T-helper 1 cell (primary cell): ENCODE measurements around the gene PES1.
"Not testable (repeated sequence)": the region's sequence is repeated elsewhere in the genome, so short reads cannot be mapped to it uniquely, and the experiment has no call there.

Experiments
- DNase-seq, 5 donors: peaks; one replicate each; pipeline ENCODE4 v3.0.0-alpha.2; 2012 to 2020

PES1 gene

DNA sequence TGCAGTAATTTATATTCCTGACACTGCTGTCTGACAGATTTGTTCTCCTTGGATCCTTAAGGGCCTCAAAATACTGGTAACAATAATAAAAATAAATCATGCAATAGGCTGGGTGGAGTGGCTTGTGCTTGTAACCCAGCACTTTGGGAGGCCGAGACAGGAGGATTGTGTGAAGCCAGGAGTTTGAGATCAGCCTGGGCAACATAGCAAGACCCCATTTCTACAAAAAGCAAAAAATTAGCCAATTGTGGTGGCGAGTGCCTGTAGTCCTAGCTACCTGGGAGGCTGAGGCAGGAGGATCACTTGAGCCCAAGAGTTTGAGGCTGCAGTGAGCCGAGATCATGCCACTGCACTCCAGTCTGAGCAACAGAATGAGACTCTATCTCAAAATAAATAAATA, 39.9 kb downstream of the PES1 start:
- DNase-seq: not testable (repeated sequence)

DNA sequence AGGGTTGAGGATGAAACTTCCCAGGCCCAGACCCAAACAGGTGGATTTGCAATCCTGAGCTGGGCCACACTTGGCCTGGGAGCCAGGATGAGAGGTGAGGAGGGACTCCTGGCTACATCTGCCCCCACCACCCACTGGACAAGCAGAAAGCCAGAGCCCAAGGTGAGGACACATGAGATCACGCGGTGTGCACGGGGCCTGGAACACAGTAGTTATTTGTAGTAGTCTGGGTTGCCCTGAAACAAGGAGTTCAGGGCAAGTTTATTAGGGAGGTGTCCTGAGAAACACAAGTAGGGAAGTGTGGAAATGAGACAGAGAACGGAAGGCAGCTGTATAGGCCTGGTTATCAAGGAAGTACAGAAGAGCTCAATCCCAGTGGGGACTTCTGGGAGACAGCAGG, 44.5 kb downstream of the PES1 start:
- DNase-seq: no peak

DNA sequence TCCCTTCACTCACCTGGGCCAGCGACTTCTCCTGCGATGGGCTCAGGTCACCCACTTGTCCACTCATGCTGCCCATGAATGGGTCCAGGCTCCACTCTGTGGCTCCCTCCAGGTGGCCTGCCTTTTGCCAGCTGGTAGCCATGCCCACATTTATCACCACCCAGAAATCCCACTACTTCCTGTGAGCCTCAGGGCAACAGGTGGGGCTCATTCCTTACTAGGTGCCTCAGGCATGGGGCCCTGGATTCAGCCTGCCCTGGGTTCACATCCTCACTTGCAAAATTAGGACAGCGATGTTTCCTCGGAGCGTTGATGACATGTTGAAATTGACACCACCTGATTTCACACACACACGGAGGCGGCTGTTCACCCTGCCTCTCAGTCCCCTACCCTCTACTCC, 45.1 kb downstream of the PES1 start, which contains the start of gene SEC14L6:
Gene SEC14L6, minus strand, starts transcription at position 126 of the 400 bp plus-strand sequence. Its CDS starts 59 bp downstream, at position 67.
- DNase-seq: no peak

DNA sequence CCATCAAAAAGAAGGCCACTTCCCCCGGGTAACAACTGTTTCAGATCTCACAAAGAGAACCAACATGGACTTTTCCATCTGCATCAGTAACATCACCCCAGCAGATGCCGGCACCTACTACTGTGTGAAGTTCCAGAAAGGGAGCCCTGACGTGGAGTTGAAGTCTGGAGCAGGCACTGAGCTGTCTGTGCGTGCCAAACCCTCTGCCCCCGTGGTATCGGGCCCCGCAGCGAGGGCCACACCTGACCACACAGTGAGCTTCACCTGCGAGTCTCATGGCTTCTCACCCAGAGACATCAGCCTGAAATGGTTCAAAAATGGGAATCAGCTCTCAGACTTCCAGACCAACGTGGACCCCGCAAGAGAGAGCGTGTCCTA, 48.9 kb downstream of the PES1 start:
- DNase-seq: no peak

DNA sequence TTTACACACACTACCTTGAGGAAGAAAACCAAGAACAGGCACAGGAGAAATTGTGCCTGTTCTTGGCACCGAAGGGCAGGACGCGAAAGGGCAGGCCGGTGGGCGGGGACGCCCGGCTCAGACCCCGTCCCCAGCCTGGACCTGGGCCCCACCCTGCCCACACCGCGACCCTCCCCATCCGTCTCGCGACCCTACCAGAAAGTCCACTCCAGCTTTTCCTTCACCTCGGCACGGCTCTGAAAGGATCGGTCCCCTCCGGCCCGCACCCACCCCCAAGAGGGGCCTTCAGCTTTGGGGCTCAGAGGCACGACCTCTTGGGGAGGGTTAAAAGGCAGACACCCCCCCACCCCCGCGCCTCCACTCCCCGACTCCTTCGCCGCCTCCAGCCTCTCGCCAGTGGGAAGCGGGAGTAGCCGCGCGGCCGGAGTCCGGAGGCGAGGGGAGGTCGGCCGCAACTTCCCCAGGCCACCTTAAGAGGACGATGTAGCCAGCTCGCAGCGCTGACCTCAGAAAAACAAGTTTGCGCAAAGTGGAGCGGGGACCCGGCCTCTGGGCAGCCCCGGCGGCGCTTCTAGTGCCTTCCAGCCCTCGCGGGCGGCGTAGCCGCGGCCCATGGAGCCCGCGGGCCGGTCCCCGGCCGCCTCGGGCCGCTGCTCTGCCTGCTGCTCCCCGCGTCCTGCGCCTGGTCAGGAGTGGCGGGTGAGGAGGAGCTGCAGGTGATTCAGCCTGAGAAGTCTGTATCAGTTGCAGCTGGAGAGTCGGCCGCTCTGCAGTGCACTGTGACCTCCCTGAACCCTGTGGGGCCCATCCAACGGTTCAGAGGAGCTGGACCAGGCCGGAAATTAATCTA, 49.5 kb downstream of the PES1 start:
- DNase-seq: no peak

DNA sequence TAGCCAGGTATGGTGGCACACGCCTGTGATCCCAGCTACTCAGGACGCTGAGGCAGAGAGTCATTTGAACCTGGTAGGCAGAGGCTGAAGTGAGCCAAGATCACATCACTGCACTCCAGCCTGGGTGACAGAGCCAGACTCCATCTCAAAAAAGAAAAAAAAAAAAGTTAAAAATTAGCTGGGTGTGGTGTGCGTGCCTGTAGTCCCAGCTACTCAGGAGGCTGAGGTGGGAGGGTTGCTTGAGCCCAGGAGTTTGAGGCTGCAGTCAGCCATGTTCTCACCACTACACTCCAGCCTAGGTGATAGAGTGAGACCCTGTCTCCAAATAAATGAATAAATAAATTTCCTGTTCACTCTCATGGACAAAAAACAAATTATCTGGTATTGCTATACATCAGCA, 50.2 kb downstream of the PES1 start:
- not testable (repeated sequence) for DNase-seq

DNA sequence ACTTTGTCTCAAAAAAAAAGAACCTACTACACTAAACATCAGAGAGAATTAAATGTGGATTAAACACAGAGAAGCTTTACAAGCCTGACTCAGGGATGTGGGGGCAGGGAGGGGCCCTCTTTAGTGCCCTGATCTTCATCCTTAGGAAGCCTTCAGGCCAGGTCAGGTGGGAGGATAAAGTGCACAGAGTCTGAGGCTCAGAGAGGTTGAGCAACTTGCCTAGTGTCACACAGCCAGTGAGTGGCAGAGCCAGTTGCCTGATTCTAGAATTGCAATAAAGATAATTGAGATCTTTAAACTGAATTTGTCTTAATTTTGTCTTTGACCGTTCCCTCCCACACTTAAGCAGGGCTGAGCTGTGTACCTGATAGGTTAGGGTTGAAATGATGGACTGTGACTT, 52.3 kb downstream of the PES1 start:
- no peak for DNase-seq

DNA sequence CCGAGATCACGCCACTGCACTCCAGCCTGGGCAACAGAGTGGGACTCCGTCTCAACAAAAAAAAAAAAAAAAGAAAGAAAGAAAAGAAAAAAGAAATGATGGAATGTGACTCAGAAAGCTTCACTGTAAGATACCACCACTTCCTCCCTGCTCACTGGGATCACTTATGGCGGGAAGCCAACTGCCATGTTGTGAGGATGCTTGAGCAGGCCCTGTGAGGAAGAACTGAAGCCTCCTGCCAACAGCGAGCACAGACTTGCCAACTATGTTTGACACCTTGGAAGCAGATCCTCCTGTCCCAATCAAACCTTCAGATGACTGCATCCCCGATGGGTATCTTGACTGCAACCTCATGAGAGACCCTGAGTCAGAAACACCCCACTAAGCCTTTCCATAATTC, 53.4 kb downstream of the PES1 start:
- no peak for DNase-seq

DNA sequence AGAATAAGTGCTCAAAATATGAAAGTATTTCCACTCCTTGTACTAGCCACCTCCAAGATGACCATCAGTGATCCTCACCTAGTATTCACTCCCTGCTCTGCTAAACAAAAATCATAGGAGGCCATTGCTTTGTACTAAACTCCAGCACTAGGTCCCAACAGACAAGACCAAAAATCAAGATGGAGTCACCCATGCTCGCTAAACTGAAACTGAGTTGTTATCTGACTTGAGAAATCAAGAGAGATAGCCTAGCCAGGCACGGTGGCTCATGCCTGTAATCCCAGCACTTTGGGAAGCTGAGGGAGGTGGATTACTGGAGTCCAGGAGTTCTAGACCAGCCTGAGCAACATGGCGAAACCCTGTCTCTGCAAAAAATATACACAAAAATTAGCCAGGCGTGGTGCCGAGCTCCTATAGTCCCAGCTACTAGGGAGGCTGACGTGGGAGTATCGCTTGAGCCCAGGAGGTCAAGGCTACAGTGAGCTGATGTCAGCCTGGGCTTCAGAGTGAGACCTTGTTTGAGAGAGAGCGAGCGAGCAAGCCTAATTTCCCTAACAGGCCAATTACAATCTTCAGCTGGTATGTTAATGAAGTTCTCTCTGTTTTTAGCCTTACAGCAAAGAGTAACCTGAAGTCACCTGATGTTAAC, 54.5 kb downstream of the PES1 start:
- DNase-seq: no peak

DNA sequence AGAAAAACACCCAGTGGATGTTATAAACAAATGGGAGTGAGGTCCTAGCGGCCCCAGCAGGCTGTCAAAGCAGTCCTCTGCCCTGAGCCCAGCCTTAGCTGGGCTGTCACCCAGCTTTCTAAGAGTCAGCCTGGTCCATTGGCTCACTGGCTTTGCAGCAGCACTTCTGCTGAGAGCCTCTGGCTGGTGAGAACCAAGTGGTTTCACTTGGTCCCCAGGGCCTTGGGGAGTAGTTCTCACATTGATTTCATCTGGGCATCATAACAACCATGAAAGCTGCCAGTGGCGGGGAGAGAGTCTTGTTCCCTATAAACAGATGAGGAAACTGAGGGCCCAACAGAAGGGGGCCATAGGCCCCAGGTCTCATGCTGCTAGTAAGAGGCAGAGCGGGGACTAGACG, 56.5 kb downstream of the PES1 start:
- no peak for DNase-seq

DNA sequence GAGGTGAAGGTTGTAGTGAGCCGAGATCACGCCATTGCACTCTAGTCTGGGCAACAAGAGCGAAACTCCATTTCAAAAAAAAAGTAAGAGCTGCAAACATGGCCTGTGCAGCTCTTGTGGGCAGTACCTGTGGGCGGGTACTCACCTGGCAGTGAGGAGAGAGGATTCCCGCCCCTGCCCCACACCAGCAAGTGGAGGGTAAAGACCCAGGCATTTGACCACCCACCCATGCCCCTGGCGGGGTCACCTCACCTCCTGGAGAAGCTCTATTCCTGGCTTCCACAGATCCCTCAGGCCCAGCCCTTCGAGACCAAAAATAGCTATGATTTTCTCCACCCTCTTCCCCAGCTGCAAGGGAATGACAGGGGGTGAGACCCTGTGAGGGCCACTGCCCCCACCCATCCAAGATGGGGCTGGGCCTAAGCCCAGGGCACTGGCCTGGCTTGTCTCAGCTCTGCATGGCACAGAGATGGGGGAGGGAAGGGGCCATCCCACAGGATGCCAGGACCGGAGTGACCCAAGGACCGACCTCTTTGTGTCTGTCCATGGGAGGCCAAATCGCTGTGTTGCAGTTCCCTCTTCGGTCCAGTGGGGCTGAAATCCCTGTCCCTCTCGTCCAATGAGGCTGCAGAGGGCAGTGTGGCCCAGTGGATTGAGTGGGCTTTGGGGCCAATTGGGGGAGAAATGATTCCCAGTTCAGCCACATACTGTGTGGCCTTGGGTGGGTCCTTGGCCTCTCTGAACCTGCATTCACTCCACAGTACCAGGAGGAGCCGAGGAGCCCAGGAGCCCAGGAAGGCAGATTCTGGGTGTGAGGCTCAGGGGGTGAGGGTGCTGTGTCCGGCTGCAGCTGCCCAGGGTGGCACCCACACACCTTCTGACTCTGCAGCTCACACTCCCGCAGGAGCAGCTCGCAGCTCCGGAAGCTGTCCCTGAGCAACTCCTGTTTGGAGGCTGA, 59.8 kb downstream of the PES1 start:
- no peak for DNase-seq

DNA sequence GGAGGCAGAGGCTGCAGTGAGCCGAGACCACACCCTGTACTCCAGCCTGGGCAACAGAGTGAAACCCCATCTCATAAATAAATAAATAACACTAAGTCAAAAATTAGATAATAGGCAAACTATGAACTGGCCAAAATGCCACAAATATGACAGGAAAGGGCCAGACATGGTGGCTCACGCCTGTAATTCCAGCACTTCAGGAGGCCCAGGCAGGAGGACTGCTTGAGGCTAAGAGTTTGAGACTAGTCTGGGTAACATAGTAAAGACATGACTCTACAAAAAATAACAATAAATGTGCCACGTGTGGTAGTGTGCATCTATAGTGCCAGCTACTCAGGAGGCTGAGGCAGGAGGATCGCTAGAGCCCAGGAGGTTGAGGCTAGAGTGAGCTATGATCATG, 65.1 kb downstream of the PES1 start:
- no peak for DNase-seq
